Posterior cingulate gyrus (tissue), 11 donors: ENCODE data around the gene LZTS2.

Experiments used
- DNase-seq, 10 donors: peaks; one replicate each; pipeline versions ENCODE4 v3.0.0 to v3.0.0-alpha.2; 2020 to 2021; ENCODE audit warnings: mixed read lengths in 3 of 10
- intact Hi-C: fragments of 100-400 bp; cut with DNase I; formaldehyde crosslinking; loops from one replicate; pipeline ENCODE4 v1.15.1; 2023

LZTS2 gene

DNA sequence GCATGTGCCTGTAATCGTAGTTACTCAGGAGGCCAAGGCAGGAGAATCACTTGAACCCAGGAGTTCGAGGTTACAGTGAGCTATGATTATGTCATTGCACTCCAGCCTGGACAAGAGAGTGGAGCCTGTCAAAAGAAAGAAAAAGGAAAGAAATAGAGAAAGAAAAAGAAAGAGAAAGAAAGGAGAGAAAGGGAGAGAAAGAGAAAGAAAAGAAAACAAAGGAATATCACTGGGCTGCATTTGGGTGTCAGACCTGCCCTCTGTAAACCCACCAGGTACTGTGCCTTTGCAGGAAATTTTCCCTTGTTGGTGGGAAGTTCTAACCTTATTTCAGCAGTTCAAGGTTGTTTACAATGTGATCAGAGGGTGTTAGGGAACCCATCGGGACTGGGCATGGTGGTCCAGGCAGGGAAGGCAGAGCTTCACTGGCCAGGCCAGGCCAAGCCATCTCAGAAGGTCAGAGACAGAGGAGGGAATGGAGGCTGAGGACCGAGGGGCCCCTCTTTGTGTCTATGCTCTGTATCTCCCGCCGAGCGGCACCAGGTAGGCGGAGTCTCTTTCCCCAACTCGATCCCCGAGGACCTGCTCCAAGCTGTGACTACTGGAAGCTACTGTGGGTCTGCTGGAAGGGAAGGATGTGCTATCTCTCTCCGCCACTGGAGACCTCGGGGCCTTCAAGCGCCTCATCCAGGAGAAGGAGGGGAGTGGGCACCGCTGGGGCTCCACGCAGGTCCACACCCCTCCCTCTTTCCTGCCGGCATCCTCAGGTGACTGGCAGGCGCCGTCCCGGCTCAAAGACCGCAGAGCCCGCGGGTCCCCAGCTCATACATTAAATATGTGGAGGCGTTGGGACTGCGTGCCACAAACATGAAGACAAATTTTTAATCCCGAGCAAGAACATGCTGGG lies 47.0 kb downstream of the LZTS2 start:
- DNase-seq: peak in 1 of 10 donors; percentile 65
- intact Hi-C loops: no loop called here

DNA sequence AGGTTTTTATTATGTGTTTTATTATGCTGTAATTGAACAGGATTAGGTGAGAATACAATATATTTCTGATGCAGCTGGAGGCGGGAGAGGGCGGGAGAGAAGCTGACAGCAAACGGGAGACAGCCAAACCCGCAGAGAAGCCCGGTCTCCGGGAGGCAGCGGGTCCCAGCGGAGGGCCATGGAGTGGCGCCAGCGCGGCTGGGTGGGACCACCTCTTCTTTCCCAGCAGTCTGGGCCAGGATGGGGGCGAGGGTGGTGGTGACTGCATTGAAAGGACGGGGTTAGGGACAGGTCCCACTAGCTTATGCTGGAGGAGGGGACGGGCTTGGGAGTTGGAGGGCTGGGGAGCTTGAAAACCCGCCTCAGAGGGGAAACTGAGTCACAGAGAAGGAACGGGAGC lies 47.7 kb downstream of the LZTS2 start:
- DNase-seq: peak in 1 of 10 donors; percentile 77
- intact Hi-C loops: no loop called here

DNA sequence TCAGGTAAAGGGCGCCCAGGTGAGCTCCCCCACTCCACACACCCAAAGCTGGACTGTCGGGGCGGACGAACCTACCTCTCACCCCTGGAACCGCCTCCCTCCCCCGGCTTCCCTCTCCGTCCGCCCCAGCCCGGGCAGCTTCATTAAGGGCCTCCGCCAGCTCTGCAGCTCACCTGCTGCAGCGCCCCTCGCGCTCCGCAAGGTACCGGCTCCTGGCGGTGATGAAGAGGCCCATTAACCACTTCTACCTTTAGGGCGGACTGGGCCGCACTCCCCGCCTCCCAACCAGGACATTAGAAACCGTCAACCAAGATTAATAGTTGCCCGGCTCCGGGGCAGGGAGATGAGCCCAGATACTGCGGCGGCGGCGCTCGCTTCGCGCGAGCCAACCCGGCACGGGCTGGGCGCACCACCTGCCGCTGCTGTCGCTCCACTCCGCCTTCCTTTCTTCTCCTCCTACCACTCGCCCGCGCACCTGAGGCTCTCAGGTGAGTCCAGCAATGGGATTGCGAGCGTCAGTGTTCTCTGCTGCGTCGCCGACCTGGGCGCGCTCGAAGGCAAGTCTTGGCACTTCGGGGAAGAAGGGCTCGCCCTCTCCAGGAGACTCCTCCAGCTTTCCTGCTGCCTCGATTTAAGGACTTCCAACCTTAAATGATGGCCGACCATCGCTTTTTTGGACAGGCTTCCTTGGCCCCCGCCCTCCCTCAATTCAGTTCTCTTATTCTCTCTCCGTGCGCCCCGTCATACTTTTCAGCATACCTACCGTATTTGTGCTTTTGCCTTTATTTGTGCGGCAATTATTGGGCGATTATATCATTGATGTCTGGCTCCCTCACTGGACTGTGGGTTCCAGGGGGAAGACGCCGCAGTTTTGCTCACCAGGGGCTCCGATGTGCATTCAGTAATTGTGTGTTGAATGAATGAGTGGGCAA lies 48.6 kb downstream of the LZTS2 start:
- intact Hi-C loops: no loop called here

DNA sequence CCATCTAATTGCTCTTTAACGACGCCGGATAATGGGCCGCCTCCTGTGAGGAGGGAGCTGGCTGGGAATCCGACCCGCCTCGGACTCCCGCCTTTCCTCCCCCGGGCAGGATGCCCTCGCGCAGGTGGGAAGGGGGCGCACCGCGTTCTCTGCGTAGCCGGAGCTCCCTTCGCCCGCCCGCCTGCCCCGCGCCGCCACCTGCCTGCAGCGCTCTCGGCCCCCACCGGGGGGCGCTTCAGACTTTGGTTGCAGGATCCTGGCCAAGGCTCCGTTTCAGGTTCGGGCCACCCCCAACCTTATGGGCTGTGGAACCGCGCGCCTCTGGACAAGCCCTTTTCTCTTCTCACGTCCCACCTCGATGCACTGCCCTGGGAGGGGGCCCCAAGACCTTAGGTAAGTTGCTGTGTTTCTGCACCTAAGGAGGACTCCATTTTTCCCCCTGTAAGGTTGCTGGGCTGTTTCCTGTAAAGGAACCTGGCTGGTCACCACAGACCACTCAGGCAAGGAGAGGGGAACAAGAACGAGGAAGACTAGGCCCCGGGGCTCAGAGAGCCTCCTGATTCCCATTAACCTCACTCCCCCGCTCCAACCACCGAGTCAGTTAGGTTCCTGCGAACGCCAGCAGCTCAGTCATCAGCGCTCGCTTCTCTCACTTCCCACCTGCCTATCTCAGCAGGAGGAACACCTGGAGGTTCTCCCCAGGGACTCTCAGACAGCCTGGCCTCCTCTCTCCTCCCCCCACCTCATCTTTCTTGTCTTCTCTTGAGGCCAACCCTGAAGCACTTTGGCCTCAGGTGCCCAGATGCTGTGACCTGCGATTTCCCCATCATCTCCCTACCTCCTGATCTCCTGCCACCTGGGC lies 50.8 kb downstream of the LZTS2 start:
- intact Hi-C loops: no loop called here
- peak in 5 of 10 donors; percentile 41 to 90 (median 59) for DNase-seq

More for the DNA sequence above, 48.6 kb downstream of the LZTS2 start:
- peak in 1 of 10 donors; percentile 68 for DNase-seq

DNA sequence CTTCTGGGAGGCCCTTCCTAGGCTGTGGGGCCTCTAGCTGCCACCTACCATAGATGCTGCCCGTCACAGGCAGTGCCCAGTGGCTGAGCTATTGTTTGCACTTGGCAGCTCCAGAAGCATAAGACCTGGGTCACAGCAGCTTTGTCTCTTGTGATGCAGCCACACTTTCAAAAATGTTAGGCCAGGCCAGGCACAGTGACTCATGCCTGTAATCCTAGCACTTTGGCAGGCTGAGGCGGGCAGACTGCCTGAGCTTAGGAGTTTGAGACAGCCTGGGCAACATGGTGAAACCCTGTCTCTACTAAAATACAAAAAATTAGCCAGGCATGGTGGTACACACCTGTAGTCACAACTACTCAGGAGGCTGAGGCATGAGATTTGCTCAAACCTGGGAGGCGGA lies 52.7 kb downstream of the LZTS2 start:
- intact Hi-C loops: no loop called here
- DNase-seq: peak in 1 of 10 donors; percentile 58

DNA sequence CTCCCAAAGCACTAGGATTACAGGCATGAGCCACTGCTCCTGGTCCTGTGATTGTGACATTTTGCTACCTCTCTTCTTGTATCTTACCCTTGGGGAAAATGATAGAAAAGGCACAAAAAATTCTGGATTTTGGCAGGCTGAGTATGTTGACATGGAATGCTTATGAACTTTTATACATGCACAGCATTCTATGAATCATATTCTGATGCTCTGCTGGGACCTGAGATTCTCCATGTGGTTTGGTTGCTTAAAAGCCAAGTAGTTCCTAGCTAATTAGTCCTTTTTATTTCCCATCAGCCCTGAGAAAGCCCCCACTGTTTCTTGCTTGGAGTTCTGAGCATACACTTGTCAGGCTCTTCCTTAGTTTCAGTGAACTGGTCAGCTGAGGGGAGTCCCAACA lies 53.9 kb downstream of the LZTS2 start:
- intact Hi-C loops: no loop called here
- DNase-seq: no peak

DNA sequence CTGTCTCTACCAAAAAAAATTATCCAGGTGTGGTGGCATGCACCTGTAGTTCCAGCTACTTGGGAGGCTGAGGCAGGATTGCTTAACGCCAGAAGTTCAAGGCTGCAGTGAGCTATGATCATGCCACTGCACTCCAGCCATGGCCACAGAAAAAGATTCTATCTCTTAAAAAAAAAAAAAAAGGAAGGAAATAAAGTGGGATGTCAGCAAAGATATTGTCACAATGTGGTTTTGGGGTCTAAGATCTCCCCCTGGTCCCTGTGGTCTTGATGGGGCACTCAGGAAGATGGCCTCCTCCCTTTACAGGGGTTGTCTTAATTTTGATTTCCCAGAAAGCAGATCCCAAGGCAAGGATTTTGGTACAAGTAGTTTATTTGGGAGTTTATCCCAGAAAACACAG lies 54.7 kb downstream of the LZTS2 start:
- intact Hi-C loops: no loop called here

DNA sequence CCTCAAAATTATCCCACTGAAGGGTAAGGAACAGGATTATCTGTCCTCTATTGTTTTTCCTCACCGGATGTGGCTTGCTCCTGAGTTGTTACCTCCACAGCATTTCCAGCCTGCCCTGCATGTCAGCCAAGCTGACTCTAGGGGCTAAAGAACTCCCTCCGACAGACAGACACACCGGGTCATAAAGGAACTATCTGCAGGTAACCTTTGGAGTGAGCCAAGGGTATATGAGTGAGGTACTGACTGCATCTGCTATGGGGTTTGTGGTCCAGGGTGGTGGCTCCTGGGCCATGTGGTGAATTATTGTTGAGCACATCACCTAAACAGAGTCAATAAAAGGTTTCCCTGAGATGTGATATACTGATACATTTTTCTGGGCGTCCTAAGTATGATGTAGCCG lies 55.3 kb downstream of the LZTS2 start:
- DNase-seq: peak in 1 of 10 donors; percentile 12
- intact Hi-C loops: no loop called here

More for the DNA sequence above, 54.7 kb downstream of the LZTS2 start:
- DNase-seq: peak in 1 of 10 donors; percentile 16

DNA sequence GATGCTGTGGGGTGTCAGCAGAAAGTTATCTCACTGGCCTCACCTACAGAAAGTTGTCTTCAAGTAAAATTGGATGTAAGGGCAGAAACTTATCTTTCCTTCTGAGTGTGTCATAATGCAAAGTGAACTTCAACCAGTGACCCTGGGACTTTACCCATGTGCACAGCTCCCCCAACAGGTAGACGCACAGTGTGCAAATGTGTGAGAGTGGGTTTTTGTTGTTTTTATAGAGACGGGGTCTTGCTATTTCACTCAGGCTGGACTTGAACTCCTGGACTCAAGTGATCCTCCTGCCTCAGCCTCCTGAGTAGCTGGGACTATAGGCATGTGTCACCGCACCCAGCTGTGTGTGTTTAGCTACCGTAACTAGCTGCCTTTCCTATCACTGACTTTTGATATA lies 55.8 kb downstream of the LZTS2 start:
- intact Hi-C loops: no loop called here
- peak in 1 of 10 donors; percentile 57 for DNase-seq

DNA sequence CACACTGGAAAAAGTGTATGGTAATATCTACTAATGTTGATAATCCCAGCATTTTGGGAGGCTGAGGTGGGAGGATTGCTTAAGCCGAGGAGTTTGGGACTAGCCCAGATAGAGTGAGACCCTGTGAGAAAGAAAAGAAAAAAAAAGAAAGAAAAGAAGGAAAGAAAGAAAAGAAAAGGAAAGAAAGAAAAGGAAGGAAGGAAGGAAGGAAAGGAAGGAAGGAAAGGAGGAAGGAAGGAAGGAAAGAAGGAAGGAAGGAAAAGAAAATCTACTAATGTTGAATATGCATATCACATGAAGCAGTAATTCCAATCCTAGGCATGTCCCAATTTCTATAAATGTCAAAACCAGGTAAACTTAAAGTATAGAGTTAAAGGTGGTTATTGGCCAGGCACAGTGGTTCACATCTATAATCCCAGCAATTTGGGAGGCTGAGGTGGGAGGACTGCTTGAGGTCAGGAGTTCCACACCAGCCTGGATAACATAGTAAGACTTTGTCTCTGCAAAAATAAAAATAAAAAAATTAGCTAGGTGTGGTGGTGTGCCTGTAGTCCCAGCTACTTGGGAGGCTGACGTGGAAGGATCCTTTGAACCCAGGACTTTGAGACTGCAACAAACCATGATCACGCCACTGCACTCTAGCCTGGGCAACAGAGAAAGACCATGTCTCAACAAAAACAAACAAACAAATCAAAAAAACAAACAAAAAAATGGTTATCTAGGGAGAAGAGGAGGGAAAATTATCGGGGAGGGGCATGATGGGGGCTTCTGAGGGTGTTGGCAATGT lies 57.0 kb downstream of the LZTS2 start:
- intact Hi-C loops: no loop called here
- DNase-seq: peak in 1 of 10 donors; percentile 4
